GM18507 (cell line): ENCODE data around the gene PRG3.
"Not testable (repeated sequence)": the region's sequence is repeated elsewhere in the genome, so short reads cannot be mapped to it uniquely, and the experiment has no call there.

Experiments used
- DNase-seq: peaks from one replicate; pipeline ENCODE4 v3.0.0; 2011; ENCODE audit warnings: low read depth; ENCODE audit not compliant: insufficient read length; ENCODE audit errors: extremely low spot score
- FAIRE-seq: peaks from 2 replicates; lab custom pipeline; 2011; peaks lifted over from hg19 to GRCh38; lab: Jason Lieb, UNC

PRG3 gene

GRCh38 chr11:57345555-57346211 is 35.3 kb downstream of the PRG3 start:
- DNase-seq (peak; percentile 49), FAIRE-seq (peak; percentile 86)

DNA sequence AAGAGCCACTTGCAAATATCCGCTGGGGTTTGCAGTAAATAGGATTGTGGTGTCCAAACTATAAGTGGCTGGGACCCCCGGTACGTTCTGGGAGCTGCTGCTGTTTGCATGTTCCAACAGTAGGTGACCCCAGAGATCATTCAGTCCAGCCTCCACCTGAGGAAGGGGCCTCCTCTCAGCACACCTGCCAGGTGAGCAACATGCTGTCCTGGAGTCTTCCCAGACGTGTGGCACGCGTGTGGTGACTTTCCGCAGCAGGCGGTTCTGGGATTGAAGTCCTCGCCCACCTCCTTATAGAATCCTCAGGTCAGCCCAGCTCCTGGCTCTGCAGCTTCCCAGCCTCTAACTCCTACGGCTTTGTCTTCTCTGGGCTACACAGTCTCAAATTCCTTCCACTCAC is 36.1 kb downstream of the PRG3 start:
- DNase-seq (no peak), FAIRE-seq (no peak)

GRCh38 chr11:57343825-57344224 is 37.1 kb downstream of the PRG3 start:
- no peak for DNase-seq
- no peak for FAIRE-seq

- DNase-seq (no peak), FAIRE-seq (no peak)
Measured at GRCh38 chr11:57342702-57343101, 38.2 kb downstream of the PRG3 start.

DNA sequence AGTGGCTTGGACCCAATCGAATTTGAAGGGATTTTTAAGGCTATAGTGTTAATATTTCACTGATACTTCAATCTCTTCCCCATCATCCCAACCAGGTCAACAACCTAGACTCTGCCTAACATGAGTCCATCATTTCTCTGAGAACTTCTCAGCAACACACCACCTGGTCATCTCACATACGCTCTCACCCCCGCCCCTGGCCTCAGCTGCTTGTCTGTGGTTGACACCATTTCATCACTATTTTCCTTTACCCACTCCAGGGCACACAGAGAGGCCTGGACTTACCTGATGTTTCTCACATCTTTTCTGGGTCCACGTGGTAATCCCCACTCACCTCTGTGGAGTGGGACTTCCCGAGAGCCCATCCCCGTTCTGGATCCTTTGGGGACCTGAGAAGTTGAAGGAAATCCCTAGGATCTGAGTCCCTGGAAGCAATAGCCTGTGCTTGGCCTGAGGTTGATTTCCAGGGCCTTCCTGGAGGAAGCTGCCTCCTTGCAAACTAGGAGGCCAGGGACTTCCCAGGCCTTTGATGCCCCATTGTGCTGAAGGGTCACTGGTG is 39.6 kb downstream of the PRG3 start:
- DNase-seq (no peak), FAIRE-seq (no peak)

DNA sequence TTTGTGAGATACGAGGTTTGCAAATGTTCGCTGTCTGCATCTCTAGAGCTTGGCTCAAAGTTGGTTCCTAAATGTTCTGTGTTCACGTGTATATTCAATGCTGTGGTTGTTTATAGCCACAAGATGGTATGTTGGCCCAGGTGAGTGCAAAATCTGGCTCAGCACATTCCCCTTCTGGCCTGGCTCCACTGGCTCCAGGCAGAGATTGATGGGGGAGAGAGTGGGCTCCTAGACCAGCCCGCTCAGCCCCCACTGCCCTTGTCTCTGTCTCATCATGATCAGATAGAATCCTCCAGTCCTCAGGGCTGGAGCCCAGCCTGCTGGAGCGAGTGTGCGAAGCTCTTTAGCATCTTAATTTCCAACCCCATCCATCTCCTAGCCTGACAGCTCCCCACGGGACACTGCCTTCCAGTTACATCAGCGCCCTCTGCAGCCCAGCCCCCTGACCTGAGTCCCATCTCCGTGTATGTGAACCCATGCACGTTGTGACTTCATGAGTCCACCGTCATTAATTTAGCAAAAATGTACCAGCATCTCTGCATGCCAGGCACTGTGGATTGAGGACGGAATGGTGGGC is 40.8 kb downstream of the PRG3 start:
- FAIRE-seq (no peak), DNase-seq (no peak)

- no peak for FAIRE-seq
- DNase-seq, result no peak
Measured at GRCh38 chr11:57339328-57339727, 41.6 kb downstream of the PRG3 start.

GRCh38 chr11:57338142-57338541 is 42.8 kb downstream of the PRG3 start, which contains the start of gene P2RX3:
P2RX3 (plus strand) TSS chr11:57338352; CDS start chr11:57338551, 199 bp downstream.
- no peak for FAIRE-seq

GRCh38 chr11:57336856-57337255 is 44.1 kb downstream of the PRG3 start:
- FAIRE-seq, DNase-seq: not testable (repeated sequence)

More at GRCh38 chr11:57338142-57338541, 42.8 kb downstream of the PRG3 start, which contains the start of gene P2RX3:
- no peak for DNase-seq

GRCh38 chr11:57336111-57336666 is 44.8 kb downstream of the PRG3 start:
- FAIRE-seq (peak; percentile 9), DNase-seq (no peak)

GRCh38 chr11:57335343-57336110 is 45.4 kb downstream of the PRG3 start, which contains the start of gene SSRP1:
SSRP1 (minus strand) TSS chr11:57335892; CDS start chr11:57335121, 771 bp downstream.
- peak; percentile 98 for FAIRE-seq
- DNase-seq, result peak; percentile 86

DNA sequence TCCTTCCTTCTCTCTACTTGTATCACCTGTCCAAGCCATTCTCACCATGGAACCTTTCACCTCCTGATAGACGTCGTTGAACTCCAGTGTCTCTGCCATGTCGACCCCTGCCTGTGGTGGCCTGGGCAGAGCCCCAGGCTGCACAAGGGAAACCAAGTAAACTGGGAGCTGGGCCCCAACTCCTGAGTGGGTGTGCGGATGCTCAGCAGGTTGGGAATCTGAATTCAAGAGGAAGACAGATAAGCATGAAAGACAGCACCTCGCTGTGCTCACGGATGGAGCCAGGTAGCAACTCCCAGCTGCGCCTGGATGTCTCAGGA is 46.0 kb downstream of the PRG3 start:
- DNase-seq (no peak), FAIRE-seq (peak; percentile 21)

- DNase-seq, result no peak
- FAIRE-seq, result no peak
Measured at GRCh38 chr11:57332694-57333440, 48.1 kb downstream of the PRG3 start.

DNA sequence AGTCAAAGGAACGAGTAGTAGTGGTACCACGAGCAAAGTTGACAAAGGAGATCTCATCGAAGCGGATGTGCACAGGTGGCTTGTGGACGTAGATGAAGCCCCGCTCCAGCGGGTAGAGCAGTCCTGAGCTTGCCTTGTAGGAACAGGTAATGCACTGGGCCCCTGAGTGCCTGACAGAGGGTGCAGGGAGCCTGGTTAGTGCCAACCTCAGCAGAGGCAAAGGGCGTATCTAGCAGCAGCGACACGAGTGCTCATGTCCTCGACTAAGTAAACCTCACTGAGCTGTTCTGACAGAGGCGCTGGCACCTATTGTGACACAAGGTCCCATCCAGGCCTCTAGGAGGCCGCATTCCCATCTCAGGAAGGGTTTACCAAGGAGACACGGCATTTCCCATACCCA is 49.2 kb downstream of the PRG3 start:
- FAIRE-seq (no peak), DNase-seq (no peak)

GRCh38 chr11:57330029-57330428 is 50.9 kb downstream of the PRG3 start:
- DNase-seq (no peak), FAIRE-seq (no peak)

DNA sequence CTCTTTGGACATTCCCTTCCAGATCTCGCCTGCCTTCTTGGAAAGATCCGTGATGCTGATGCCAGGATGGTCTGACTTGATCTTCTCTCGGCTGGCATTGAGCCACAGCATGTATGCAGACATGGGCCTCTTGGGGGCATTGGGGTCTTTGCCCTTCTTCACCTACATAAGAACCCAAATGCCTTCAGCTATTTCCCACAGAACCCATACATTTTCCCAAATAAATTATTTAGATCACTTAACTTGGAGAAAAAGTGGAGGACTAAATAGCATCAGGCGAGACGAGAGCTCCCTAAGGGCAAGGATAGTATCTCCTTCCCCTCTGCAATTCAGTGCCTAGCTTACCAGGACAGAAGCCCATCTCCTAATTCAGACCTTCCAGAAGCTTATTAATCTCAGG is 53.2 kb downstream of the PRG3 start:
- no peak for DNase-seq
- FAIRE-seq, result no peak
